Omental fat pad (tissue), 4 donors: ENCODE measurements around the gene CACNA2D3. TPM values are rescaled to one million over a fixed set of nuclear protein-coding genes. Genes with fewer than 3 reads are reported as not detected.

ENCODE experiments used
- ATAC-seq: fragments of 150-250 bp; one replicate; pipeline ENCODE4 v1.9.1; 2016; ENCODE audit warnings: mild to moderate bottlenecking, moderate library complexity; ENCODE audit not compliant: low FRiP score
- DNase-seq: peaks from one replicate; pipeline ENCODE4 v3.0.0-alpha.2; 2019; ENCODE audit warnings: low spot score
- CTCF ChIP-seq, 3 donors: fragments of 450-650 bp; IDR thresholded peaks; one replicate each; pipeline ENCODE4 v1.5.1; 2016 to 2017; ENCODE audit warnings: antibody characterized with exemption in 3 of 3, mild to moderate bottlenecking in 3 of 3, moderate library complexity in 2 of 3
- total RNA-seq, 4 donors: library from RNA; depleted of rRNA; stranded (reverse); fragments of >200 nt; gene quantifications; one replicate each; pipeline ENCODE4 v1.1.0, GENCODE V29; 2016

CACNA2D3 gene
- total RNA-seq, 4 donors from 2014 or later, result 2.6 to 6.1 (median 4.5) TPM

GRCh38 chr3:54518011-54518675 lies 395.8 kb downstream of the CACNA2D3 start:
- DNase-seq (no peak), ATAC-seq (no peak)
- TF ChIP-seq CTCF (IDR thresholded peaks at IDR 0.05), result no peak

GRCh38 chr3:54519493-54519892 lies 397.1 kb downstream of the CACNA2D3 start:
- no peak for ATAC-seq
- no peak for DNase-seq
- no peak for TF ChIP-seq CTCF (IDR thresholded peaks at IDR 0.05)

GRCh38 chr3:54520060-54520459 lies 397.7 kb downstream of the CACNA2D3 start:
- TF ChIP-seq CTCF (IDR thresholded peaks at IDR 0.05), result no peak
- no peak for ATAC-seq

GRCh38 chr3:54527521-54527920 lies 405.2 kb downstream of the CACNA2D3 start:
- no peak for TF ChIP-seq CTCF (IDR thresholded peaks at IDR 0.05)
- ATAC-seq (no peak), DNase-seq (no peak)

More at GRCh38 chr3:54520060-54520459, 397.7 kb downstream of the CACNA2D3 start:
- no peak for DNase-seq

- DNase-seq (no peak), ATAC-seq (no peak)
Measured at GRCh38 chr3:54527953-54528352, 405.6 kb downstream of the CACNA2D3 start.

GRCh38 chr3:54528668-54529067 lies 406.3 kb downstream of the CACNA2D3 start:
- TF ChIP-seq CTCF (IDR thresholded peaks at IDR 0.05), result no peak
- no peak for DNase-seq
- no peak for ATAC-seq

More at GRCh38 chr3:54527953-54528352, 405.6 kb downstream of the CACNA2D3 start:
- TF ChIP-seq CTCF (IDR thresholded peaks at IDR 0.05), result no peak

GRCh38 chr3:54530091-54530490 lies 407.7 kb downstream of the CACNA2D3 start:
- DNase-seq (no peak), ATAC-seq (no peak)

More at GRCh38 chr3:54530091-54530490, 407.7 kb downstream of the CACNA2D3 start:
- no peak for TF ChIP-seq CTCF (IDR thresholded peaks at IDR 0.05)
